NCI-H345 treated with DMSO at 0.1 percent for 48 hours (cell line): ENCODE measurements around the gene CDT1.

ENCODE experiments used
- DNase-seq: peaks from one replicate; lab custom pipeline; 2025; ENCODE audit not compliant: unreplicated experiment; lab: John Stamatoyannopoulos, UW

Gene CDT1

DNA sequence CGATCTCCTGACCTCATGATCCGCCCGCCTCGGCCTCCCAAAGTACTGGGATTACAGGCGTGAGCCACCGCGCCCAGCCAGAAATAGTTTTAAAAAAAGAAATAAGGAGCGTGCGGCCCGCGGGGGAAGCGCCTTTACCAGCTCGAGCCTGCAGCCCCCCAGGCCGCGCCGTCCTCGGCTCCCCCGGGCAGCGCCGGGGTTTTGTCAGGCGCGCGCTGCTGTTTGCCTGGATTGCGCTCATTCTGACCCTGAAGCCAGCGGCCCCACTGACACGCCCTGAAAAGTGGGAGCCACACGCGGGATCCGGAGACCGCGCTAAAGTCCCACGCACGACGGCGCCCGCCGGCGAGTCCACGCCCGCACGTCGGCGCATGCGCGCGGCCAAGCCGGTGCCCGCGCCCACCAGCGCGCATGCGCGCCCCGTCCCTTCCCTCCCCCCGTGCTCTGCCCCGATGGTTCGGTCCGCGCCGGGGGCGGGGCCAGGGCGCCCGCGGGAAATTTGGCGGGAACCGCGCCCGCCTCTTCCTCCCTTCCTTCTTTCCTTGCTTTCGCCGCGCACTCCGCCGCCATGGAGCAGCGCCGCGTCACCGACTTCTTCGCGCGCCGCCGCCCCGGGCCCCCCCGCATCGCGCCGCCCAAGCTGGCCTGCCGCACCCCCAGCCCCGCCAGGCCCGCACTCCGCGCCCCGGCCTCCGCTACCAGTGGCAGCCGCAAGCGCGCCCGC lies at the start of gene CDT1:
CDT1 (plus strand) TSS at position 526 of the 724 bp plus-strand sequence; CDS start at position 569, 43 bp downstream.
- peak; percentile 45 for DNase-seq

DNA sequence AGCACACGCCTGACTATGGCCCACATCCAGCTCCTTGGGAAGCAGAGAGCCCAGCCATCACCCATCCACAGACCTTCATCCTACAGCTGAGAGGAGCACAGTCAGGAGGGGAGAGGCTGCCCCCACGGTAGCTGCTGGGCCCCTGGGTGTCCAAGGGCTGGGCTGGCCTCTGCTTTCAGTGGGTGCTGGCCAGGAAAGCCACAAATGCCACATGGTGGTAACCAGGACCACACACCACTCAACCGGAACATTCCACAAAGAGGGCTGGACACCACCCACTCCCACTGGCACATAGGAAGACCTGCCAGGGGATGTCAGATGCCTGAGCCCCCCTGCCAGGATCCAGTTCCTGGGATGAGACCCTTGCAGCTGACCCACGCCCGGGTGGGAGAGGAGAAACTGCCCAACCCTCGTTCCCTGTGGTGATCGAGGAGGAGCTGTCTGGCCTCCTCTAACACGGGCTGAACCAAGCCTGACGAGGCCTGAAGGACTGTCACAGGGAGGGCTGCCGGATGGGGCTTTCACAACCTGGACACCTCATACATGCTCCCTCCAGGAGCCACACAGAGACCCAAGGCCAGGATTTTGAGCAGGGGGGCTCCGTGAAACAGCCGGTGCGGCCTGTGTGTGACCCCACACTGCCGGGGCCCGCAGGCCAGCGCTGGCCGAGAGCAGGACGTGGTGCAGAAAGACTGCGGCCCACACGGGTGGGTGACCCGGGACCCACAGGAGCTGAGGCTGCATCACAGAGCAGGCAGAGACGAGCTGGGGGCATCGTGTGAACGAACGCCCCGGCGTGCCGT lies 49.3 kb upstream of the CDT1 start:
- DNase-seq: no peak

DNA sequence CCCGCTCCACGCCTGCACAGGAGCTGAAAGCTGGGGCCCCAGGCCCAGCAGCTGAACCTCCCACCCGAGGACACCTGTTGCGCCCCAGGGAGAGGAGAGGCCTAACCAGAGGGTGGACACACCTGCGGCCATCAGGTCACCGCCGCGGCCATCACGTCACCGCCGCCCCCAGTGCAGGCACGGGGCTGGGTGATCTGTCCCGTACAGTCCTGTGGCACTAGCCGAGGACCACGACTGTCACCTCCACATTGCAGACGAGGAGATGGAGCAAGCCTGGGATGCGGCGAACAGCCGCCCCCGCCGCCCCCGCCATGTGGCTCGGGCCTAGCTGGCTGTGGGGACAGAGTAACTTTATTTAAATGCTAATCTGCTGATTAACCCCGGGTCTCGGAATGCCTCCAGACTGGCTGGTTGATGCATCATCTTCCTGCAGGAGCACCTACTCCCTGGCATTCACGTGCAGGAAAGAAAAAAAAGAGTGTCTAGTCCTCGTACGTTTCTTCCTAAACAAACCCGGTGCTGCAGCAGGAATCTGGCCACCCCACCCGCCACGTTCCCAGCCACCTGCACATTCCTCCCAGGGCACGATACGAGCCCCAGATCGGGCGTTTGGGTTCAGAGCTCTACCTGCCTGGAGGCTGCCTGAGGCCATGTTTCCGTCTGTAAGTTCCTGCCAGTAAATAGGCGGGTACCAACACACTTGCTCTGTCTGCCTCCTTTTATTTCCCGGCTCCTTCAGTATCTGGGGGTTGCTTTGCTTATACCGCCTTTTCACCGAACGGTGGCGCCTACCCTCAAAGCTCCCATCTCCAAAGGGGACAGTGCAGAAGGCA lies 48.5 kb upstream of the CDT1 start:
- DNase-seq: no peak

DNA sequence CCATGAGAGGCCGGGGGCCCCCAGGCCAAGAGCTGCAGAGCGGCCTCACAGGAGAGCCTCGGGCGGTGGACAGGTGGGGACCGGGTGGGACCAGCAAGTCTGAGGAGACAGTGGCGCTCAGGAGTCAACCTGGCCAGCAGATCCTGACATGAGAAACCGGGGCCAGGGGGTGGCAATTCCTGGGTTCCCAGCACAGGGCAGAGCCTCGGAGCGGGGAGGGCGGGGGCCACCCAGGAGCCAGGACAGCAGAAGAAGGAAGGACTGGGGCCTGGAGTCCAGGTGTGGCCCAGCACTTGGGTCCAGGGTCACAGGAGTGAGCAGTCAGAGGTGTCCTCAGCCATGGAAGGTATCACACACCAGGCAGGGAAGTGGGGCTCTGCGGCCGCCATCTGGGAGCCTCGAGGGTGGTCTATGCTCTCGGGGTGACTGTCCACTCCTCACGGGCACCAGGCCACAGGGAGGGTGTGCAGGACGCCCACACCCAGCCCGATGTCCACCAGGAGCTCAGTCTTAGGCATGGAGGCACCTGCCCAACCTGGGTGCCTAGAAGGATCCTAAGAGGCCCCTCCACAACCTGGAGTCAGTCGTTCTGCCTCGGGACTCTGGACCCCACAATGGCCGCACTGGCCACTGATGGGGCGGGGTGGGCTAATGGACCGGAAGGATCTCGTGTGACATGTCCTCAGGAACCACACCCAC lies 47.7 kb upstream of the CDT1 start:
- DNase-seq: no peak

GRCh38 chr16:88758227-88758943 lies 45.2 kb upstream of the CDT1 start:
- no peak for DNase-seq

DNA sequence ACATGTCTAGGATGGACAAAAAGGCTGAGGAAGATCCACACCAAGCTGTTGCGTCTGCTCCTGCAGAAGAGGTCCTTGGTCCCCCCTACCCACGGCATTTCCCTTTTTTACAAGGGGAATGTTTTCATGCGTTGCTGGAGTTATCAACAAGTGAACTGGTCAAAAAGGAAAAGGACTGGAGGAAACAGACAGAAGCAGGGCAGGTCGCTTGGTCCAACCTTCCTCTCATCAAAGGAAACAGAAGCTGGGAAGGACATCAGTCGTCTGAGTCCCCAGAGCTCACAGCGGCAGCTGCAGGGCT lies 44.7 kb upstream of the CDT1 start:
- no peak for DNase-seq

DNA sequence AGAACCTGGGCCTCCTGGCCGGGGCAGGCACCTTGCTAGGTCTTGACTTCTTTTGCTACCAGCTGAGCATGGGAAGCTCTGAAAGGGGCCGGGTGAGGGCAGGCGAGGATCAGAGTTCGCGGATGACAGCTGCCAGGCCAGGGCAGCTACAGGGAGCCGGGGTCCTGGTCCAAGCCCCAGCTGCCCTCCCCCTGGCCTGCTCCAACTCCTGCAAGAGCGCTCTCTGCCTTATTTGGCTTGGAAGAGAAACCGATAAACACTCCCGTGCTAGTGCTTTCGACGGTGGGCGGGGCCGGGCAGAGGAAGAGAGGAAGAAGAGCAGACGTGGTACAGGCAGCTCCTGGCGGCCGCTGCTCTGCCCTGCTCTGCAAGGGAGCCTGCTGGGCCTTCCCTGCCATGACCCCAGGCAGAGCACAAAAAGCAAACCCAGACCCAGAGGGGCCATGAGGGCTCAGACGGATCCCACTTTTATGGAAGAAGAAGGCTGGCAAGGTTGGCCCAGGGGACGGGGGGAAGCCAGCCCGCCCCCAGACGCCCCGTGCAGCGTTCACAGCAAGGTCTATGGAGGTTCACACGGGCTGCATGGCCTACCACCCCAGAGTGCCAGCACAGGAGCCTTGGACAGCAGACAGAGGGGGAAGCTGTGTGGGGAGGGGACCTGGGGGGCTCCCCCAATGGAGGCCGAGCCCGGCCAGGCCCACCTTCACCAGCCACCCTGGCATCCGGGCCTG lies 44.2 kb upstream of the CDT1 start:
- no peak for DNase-seq

- DNase-seq: no peak
Observed at GRCh38 chr16:88759976-88760350, 43.6 kb upstream of the CDT1 start.

DNA sequence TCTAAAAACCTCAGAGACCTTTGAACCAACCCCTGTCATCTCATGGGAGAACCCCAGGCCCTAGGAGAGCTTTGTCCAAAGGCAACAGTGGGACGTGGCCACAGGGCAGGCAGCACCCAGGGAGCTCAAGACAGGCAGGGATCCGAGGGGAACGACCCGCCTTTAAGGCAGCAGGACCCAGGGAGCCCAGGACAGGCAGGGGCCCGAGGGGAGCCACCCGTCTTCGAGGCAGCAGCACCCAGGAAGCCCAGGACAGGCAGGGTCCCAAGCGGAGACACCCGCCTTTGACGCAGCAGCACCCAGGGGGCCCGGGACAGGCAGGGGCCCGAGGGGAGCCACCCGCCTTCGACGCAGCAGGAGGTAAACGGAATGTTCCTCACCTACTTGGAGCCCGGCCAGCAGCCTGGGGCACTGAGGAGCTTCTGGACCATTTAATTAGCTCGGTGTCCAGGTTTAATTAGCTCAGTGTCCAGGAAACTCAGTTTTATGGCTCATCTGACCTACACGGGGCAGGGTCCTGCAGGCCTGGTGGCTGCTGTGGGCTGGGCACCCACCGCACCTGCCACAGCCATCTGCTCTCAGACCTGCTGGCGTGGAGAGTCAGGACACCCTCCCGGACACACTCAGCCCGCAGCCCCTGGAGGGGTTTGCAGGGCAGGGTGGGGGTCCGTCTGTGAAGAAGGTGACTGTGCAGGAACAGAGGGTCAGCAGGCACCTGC lies 43.0 kb upstream of the CDT1 start:
- no peak for DNase-seq

GRCh38 chr16:88761143-88761534 lies 42.5 kb upstream of the CDT1 start:
- DNase-seq: no peak

DNA sequence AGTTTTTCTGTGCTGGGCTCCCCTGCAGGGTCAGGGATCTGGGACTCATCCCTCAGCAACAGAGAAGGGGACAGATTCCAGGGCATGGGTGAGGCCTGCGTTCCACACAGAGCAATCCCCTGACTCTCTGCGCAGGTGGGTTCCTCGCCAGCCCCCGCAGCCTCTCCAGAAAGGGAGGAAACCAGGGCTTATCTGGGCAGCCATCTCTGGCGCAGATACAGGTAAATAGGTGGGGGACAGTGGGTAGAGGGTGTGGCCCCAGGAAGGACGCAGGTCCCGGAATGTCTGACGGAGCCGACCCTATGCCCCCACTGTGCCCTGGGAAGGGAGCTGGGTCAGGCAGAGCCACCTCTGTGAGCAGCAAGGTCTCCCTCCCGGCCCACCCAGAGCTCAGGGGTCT lies 41.8 kb upstream of the CDT1 start:
- DNase-seq: no peak

DNA sequence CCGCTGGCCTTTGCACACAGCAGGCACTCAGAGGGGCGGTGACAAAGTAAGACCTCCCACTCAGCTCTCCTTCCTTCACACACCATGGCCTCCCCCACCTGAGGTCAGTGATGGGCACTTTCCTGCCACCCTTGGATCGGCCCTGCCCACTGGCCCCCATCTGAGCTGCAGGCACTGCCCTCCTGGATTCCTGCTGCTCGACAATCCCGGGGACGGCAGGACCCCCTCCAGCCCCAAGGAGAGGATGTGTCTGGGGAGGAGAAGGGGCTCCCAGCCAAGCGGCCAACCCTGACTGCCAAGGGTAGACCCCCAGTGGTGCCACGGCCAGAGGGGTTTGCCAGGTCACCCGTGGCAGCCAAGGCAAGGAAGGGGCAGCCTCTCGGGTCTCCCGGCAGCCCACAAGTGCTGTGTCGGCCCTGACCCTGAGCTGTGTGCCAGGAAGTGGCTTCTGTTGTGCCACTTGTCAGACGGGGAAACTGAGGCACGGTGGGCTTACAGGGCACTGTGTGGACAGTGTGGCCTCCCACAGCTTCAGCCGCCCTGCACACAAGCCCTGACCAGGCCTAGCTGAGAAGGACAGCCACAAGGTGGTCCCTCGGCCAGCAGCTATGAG lies 41.2 kb upstream of the CDT1 start:
- no peak for DNase-seq

- DNase-seq: no peak
Observed at GRCh38 chr16:88762941-88763340, 40.6 kb upstream of the CDT1 start.

GRCh38 chr16:88763502-88764053 lies 40.0 kb upstream of the CDT1 start:
- no peak for DNase-seq

- no peak for DNase-seq
Observed at GRCh38 chr16:88764080-88764479, 39.5 kb upstream of the CDT1 start.

DNA sequence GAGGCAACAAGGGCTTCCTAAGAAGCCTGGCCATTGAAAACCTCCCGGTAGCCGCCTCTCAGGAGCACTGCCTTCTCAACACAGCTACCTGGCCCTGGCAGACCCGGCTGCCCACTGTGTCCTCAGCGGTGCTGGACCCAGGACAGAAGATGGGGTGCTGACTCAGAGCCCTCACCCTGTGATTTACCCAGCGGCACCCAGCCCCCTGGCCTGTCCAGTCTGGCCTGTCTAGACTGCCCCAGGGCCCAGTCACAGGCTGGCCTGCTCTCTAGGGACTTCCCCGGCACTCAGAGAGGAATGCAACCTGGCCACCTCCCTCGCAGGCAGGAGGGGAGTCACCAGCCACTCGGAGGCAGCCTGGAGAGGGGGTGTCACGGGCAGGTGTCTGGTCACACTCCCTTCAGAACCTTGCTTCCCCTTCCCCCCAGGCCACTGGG lies 38.7 kb upstream of the CDT1 start:
- DNase-seq: no peak

DNA sequence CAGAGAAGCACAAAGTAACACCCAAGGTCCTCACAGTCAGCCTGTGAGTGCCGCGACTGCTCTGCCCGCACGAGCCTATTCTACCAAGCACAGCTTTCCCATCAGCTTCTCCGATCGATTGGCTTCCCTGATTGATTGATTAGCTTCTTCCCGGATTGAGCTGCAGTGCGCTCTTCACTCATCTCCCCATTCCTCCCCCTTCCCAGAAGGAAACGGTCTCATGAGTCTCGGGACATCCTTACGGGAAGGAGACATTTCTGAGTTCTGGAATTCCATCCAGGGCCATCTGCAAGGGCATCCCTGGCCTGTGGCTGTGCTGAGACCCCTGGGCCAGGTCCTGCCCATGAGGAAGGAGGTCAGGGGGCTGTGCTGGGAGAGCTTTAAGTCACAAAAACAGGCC lies 36.6 kb upstream of the CDT1 start:
- no peak for DNase-seq

GRCh38 chr16:88767546-88768070 lies 36.0 kb upstream of the CDT1 start:
- no peak for DNase-seq
